Aortic smooth muscle cell (primary cell): Measurements from ENCODE around the gene KCNE3. TPM values are rescaled to one million over a fixed set of nuclear protein-coding genes. Genes with fewer than 3 reads are reported as not detected.

Experiments used
- total RNA-seq: library from RNA; depleted of rRNA; stranded (reverse); fragments of >200 nt; gene quantifications from 2 replicates; pipeline ENCODE4 v1.2.3, GENCODE V29; 2014

The KCNE3 gene, protein sequence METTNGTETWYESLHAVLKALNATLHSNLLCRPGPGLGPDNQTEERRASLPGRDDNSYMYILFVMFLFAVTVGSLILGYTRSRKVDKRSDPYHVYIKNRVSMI
- total RNA-seq: under 0.01 and 0.06 TPM in 2 replicates

DNA sequence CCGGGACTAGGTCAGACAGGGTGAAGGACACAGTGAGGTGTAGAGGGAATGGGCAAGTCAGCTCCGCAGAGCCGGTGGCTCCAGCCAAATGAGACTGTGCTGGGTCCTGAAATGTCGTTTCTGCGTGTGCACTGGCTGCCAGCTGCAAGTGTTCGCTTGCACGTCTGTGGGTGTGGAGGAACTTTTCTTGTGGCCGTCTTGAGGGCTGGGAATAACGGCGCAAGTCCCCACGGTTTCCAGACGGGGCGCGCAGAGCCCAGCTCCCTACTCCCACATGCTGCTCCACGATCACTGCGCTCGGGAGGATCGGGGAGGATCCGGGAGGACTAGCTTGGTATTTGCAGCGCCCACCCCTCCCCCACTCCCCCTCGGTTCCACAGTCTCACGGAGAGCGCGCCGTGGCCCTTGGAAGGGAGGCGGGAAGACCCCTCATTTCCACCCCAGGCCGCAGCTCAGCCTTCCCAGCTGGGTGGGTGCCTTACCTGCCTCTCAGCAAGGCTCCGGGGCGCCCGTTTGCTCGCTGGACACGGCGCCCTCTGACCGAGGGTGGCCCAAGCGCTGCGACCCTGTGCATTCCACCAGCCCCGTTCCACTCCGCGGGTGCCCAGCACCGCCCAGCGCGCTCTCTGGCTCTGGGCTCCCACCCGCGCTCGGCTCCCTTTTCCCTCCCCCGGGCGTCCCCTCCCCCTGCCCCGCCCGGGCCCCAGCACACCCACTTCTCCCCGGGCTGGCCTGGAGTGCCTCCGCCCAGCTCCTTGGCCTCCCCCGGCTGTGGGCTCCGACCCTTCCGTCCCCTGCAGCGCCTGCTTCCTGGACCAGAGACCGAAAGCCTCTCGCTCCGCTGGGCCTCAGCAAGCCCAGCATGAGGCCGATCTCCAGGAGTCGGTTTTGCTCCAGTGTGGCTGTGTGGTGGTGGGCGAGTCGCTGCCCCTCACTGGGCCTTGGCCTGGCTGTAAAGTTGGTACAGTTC lies at the start of gene KCNE3:
Gene KCNE3 (minus strand): TSS at position 634 of the 970 bp plus-strand sequence. CDS start 9,986 bp downstream, outside the sequence.

DNA sequence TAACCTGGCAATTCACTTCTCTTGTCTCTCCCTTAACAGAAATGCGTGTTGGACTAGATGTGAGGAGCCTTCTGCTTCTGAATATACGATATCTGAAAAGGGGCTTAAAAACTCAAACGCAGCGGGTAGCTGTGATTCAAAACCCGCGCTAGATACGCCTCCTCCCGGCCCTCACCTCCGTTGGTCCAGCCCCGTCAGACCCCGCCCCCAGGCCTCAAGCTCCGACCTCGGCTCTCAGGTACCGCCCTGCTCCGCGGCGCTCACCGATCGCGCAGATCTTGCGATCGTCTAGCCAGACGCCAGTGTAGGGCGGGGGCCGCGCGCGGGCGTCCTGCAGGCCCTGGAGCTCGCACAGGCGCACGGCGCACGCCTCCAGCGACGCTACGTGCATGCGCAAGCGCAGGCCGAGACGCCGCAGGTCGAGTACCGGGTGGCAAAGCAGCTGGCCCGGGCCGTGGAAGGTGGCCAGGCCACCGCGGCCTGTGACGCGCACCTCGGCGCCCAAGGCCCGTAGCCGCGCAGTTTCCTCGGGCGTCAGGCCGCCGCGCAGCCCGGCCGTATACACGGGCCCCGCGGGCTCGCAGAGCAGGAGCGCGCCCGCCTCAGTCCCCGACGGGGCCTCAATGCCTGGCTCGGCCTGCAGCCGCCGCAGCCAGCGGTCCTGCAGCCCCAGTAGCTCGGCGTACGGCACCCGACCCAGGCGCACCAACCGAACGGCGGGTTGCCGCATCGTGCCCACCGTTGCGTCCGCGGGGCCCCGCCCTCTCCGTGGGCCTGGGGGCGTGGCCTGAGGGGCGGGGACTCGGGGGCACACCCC lies 25.8 kb upstream of the KCNE3 start, which contains the start of gene LIPT2:
Gene LIPT2 (minus strand): TSS at position 751 of the 817 bp plus-strand sequence. CDS start 21 bp downstream, at position 730.

Other genes starting within 250 kb of the KCNE3 start
- 3.6 and 10.6 TPM in 2 replicates for gene P4HA3, start 155.9 kb downstream of the KCNE3 start, total RNA-seq
- gene PGM2L1, start 69.1 kb downstream of the KCNE3 start, total RNA-seq: 4.5 and 7.0 TPM in 2 replicates
- 1.2 and 1.6 TPM in 2 replicates for gene LIPT2, start 26.2 kb upstream of the KCNE3 start, total RNA-seq
- 8.5 and 13.3 TPM in 2 replicates for gene POLD3, start 125.0 kb upstream of the KCNE3 start, total RNA-seq